Peyer's patch (tissue), 4 donors: ENCODE data around the gene TGFBR2. TPM values are rescaled to one million over a fixed set of nuclear protein-coding genes. Genes with fewer than 3 reads are reported as not detected.

Source experiments
- DNase-seq, 3 donors: peaks; one replicate each; pipeline ENCODE4 v3.0.0-alpha.2; 2017 to 2019
- H3K27ac ChIP-seq, 4 donors: fragments of 200-600 bp; sonication (generic); one replicate each; pipeline ENCODE4 v1.5.1; 2016 to 2019
- H3K27me3 ChIP-seq, 2 donors: fragments of 200-600 bp; sonication (generic); one replicate each; pipeline ENCODE4 v1.5.1; 2019
- H3K36me3 ChIP-seq, 3 donors: fragments of 200-600 bp; sonication (generic); one replicate each; pipeline ENCODE4 v1.5.1; 2016 to 2019
- H3K4me1 ChIP-seq, 4 donors: fragments of 200-600 bp; sonication (generic); one replicate each; pipeline ENCODE4 v1.5.1; 2016 to 2019
- H3K4me3 ChIP-seq, 4 donors: fragments of 200-600 bp; sonication (generic); 1 replicate in 3 of 4; 2 replicates in 1 of 4; pipeline ENCODE4 v1.5.1; 2016 to 2019; ENCODE audit warnings: mild to moderate bottlenecking in 1 of 4
- H3K9me3 ChIP-seq, 4 donors: fragments of 200-600 bp; sonication (generic); one replicate each; pipeline ENCODE4 v1.5.1; 2016 to 2019; ENCODE audit warnings: mild to moderate bottlenecking in 1 of 4
- CTCF ChIP-seq, 6 experiments: fragments of 450-650 bp in 4 of 6; fragments of 200-600 bp in 2 of 6; sonication (generic) in 1 of 6; IDR thresholded peaks; one replicate each; pipeline ENCODE4 v1.5.1; 2017 to 2019; ENCODE audit warnings: antibody characterized with exemption in 6 of 6, mild to moderate bottlenecking in 3 of 6, moderate library complexity in 1 of 6
- POLR2A ChIP-seq, 2 donors: fragments of 450-650 bp; IDR thresholded peaks; one replicate each; pipeline ENCODE4 v1.5.1; 2017; ENCODE audit warnings: antibody characterized with exemption in 2 of 2, mild to moderate bottlenecking in 2 of 2, moderate library complexity in 2 of 2
- total RNA-seq, 4 donors: library from RNA; depleted of rRNA; stranded (reverse); fragments of >200 nt; gene quantifications; one replicate each; pipeline ENCODE4 v1.1.0, GENCODE V29; 2016

TGFBR2 gene
- total RNA-seq, 4 donors from 2014 or later, result 51.8 to 127 (median 105) TPM

- Histone ChIP-seq H3K4me3 (peak overlapping the region; percentile 90 to 99 (median 96)), H3K9me3 (no peaks in the 10 kb centered on the region), H3K27me3 (no peaks in the 10 kb centered on the region), H3K27ac (peak overlapping the region; percentile 99 to 100 (median 100)), H3K4me1 (peaks cover 0 to 29% (median 11%) of the 10 kb centered on the region in 4 donors), H3K36me3 (no peaks in the 10 kb centered on the region)
- peak; percentile 81 to 94 (median 88) for DNase-seq
- no peak for TF ChIP-seq CTCF (IDR thresholded peaks at IDR 0.05)
- peak; percentile 51 to 52 for TF ChIP-seq POLR2A (IDR thresholded peaks at IDR 0.05)
These were observed 832 bp downstream of the TGFBR2 start for GRCh38 chr3:30607032-30607833.

GRCh38 chr3:30608598-30608947, 2.2 kb downstream of the TGFBR2 start:
- no peaks in the 10 kb centered on the region for H3K36me3 ChIP-seq
- TF ChIP-seq POLR2A (IDR thresholded peaks at IDR 0.05) (no peak), CTCF (IDR thresholded peaks at IDR 0.05) (no peak)
- peak overlapping the region; percentile 77 to 100 (median 100) for H3K27ac ChIP-seq
- H3K4me3 ChIP-seq, result peak overlapping the region; percentile 58 to 99 (median 92)
- no peak for DNase-seq
- no peaks in the 10 kb centered on the region for H3K27me3 ChIP-seq
- H3K4me1 ChIP-seq, result peaks cover 0 to 35% (median 13%) of the 10 kb centered on the region in 4 donors
- no peaks in the 10 kb centered on the region for H3K9me3 ChIP-seq

GRCh38 chr3:30609930-30610701, 3.7 kb downstream of the TGFBR2 start:
- Histone ChIP-seq H3K9me3 (no peaks in the 10 kb centered on the region), H3K27ac (peak overlapping the region; percentile 64 to 100 (median 100)), H3K27me3 (no peaks in the 10 kb centered on the region), H3K36me3 (no peaks in the 10 kb centered on the region), H3K4me1 (peaks cover 0 to 41% (median 14%) of the 10 kb centered on the region in 4 donors), H3K4me3 (peak overlapping the region in 3 of 4 donors; percentile 19 to 99 (median 32))
- no peak for TF ChIP-seq CTCF (IDR thresholded peaks at IDR 0.05)
- TF ChIP-seq POLR2A (IDR thresholded peaks at IDR 0.05), result no peak
- no peak for DNase-seq

GRCh38 chr3:30610702-30611368, 4.4 kb downstream of the TGFBR2 start:
- TF ChIP-seq POLR2A (IDR thresholded peaks at IDR 0.05) (no peak), CTCF (IDR thresholded peaks at IDR 0.05) (no peak)
- Histone ChIP-seq H3K27ac (peak overlapping the region; percentile 64 to 100 (median 100)), H3K4me3 (peak overlapping the region; percentile 7 to 99 (median 26)), H3K4me1 (peaks cover 0 to 38% (median 17%) of the 10 kb centered on the region in 4 donors), H3K27me3 (no peaks in the 10 kb centered on the region), H3K36me3 (no peaks in the 10 kb centered on the region), H3K9me3 (no peaks in the 10 kb centered on the region)
- no peak for DNase-seq

- no peak for DNase-seq
- H3K27ac ChIP-seq, result peak overlapping the region; percentile 45 to 100 (median 100)
- H3K4me3 ChIP-seq, result peak overlapping the region in 3 of 4 donors; percentile 7 to 99 (median 14)
- H3K4me1 ChIP-seq, result peaks cover 0 to 42% (median 20%) of the 10 kb centered on the region in 4 donors
- H3K9me3 ChIP-seq, result no peaks in the 10 kb centered on the region
- H3K27me3 ChIP-seq, result no peaks in the 10 kb centered on the region
- H3K36me3 ChIP-seq, result no peaks in the 10 kb centered on the region
- peak in 1 of 2 donors; percentile 14 for TF ChIP-seq POLR2A (IDR thresholded peaks at IDR 0.05)
- TF ChIP-seq CTCF (IDR thresholded peaks at IDR 0.05), result no peak
These were observed 5.4 kb downstream of the TGFBR2 start for GRCh38 chr3:30611613-30612436.
